ENCODE results near the gene ATP6AP2. TPM values are rescaled to one million over a fixed set of nuclear protein-coding genes. Genes with fewer than 3 reads are reported as not detected.

ATP6AP2 gene
- total RNA-seq, 2 donors from 2014 or later, result 84.1 to 118 TPM

DNA sequence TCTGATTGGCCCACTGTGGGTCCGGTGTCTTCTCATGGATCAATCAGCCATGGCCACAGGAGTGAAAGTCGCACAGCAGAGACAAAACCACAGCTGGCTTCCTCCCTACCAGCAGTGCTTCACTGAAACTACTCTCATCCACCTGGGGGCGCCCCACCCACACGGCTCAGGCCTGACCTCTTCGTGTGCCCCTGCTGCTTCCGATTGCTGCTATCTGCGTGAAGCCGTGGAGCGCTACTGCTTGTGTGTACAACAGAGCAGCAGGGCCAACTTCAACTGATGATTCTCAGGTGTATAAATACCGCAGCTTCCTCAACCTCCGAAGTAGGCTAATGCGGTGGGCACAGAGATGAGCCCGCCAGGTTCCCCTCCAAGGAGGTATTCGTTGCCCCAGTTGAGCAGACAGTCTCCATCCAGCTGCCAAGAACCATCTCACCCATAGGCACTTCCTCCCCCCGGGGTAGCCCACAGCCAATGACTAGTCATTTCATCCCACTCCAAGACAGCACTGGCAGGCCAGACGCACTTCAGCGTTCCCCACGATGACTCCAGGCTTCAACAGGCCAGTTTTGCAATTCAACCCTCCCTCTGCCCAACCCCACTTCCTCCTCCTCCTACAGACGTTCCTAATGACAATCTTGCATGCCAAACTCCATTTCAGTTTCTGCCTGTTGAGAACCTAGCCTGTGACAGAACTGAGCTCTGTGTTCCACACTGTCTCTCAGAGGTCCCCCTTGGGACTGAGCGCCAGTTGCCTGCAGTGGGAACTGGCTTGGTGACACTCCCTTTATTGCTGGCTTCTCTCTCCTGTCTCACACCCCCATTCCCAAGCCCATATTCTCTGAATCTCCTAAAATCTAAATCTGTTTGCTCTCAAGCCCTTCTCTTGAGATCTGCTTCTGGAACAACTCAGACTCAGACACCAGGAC, 41.3 kb upstream of the ATP6AP2 start:
- DNase-seq (ENCODE audit: low spot score), result peak; percentile 13
- no peaks in the 10 kb centered on the region for H3K36me3 ChIP-seq
- intact Hi-C loops (cut with DNase I), result no loop called here
- WGBS, result 50% methylated on average over 20 of the region's 20 CpGs
- TF ChIP-seq, protein P1, sequence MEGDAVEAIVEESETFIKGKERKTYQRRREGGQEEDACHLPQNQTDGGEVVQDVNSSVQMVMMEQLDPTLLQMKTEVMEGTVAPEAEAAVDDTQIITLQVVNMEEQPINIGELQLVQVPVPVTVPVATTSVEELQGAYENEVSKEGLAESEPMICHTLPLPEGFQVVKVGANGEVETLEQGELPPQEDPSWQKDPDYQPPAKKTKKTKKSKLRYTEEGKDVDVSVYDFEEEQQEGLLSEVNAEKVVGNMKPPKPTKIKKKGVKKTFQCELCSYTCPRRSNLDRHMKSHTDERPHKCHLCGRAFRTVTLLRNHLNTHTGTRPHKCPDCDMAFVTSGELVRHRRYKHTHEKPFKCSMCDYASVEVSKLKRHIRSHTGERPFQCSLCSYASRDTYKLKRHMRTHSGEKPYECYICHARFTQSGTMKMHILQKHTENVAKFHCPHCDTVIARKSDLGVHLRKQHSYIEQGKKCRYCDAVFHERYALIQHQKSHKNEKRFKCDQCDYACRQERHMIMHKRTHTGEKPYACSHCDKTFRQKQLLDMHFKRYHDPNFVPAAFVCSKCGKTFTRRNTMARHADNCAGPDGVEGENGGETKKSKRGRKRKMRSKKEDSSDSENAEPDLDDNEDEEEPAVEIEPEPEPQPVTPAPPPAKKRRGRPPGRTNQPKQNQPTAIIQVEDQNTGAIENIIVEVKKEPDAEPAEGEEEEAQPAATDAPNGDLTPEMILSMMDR (IDR thresholded peaks at IDR 0.05), result no peak
- TF ChIP-seq POLR2AphosphoS5 (IDR thresholded peaks at IDR 0.05), result no peak
- TF ChIP-seq POLR2A (IDR thresholded peaks at IDR 0.05), result no peak
- H3K4me1 ChIP-seq (replicated peaks), result no peaks in the 10 kb centered on the region
- H3K9me3 ChIP-seq, result no peaks in the 10 kb centered on the region
- H3K27ac ChIP-seq, result peak overlapping the region; percentile 54 to 72
- H3K4me3 ChIP-seq, result no peak overlapping the region
- H3K27me3 ChIP-seq (replicated peaks; ENCODE audit: insufficient read depth), result no peaks in the 10 kb centered on the region

DNA sequence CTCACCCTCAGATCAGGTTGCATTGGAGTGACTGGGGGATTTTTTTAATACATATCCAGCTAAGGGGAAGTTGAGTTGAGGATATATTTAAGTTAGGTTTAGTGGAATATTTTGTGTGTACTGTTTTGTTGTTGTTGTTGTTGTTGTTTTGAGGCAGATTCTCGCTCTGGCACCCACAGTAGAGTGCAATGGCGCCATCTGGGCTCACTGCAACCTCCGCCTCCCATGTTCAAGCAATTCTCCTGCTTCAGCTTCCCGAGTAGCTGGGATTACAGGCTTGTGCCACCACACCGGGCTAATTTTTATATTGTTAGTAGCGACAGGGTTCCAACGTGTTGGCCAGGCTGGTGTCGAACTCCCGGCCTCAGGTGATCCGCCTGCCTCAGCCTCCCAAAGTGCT, 38.6 kb upstream of the ATP6AP2 start:
- no peaks in the 10 kb centered on the region for H3K4me1 ChIP-seq (replicated peaks)
- no peak for DNase-seq (ENCODE audit: low spot score)
- intact Hi-C loops (cut with DNase I), result no loop called here
- no peaks in the 10 kb centered on the region for H3K9me3 ChIP-seq
- no peaks in the 10 kb centered on the region for H3K27me3 ChIP-seq (replicated peaks; ENCODE audit: insufficient read depth)
- H3K27ac ChIP-seq, result no peak overlapping the region
- no peak overlapping the region for H3K4me3 ChIP-seq
- no peaks in the 10 kb centered on the region for H3K36me3 ChIP-seq
- TF ChIP-seq, protein P1 (IDR thresholded peaks at IDR 0.05), result no peak
- TF ChIP-seq POLR2A (IDR thresholded peaks at IDR 0.05), result no peak
- TF ChIP-seq POLR2AphosphoS5 (IDR thresholded peaks at IDR 0.05), result no peak
- 92% methylated on average over 4 of the region's 10 CpGs for WGBS

DNA sequence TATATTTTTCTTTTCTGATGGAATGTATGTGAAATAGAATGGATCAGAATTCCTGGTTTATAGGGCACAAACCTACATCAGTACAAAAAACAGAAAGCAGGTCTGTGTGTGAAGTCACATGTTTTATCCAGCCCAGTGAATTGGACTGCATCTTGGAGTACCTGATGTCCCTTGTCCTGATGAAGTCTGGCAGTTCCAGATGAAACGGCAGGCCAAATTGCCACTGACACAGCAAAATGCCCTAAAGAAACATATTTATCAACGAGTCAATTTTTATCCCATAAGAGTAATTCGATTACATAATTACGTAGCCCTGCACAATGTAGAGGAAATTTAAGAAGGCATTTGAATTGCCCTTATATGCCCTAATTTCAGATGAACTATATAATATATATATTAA, 37.8 kb upstream of the ATP6AP2 start:
- Histone ChIP-seq H3K27me3 (replicated peaks; ENCODE audit: insufficient read depth) (no peaks in the 10 kb centered on the region), H3K4me3 (no peak overlapping the region), H3K27ac (no peak overlapping the region), H3K36me3 (no peaks in the 10 kb centered on the region), H3K9me3 (no peaks in the 10 kb centered on the region), H3K4me1 (replicated peaks) (no peaks in the 10 kb centered on the region)
- 79% methylated on average over 4 of the region's 4 CpGs for WGBS
- TF ChIP-seq, protein P1 (IDR thresholded peaks at IDR 0.05), result no peak
- TF ChIP-seq POLR2A (IDR thresholded peaks at IDR 0.05) (no peak), POLR2AphosphoS5 (IDR thresholded peaks at IDR 0.05) (no peak)
- intact Hi-C loops (cut with DNase I), result no loop called here
- no peak for DNase-seq (ENCODE audit: low spot score)

DNA sequence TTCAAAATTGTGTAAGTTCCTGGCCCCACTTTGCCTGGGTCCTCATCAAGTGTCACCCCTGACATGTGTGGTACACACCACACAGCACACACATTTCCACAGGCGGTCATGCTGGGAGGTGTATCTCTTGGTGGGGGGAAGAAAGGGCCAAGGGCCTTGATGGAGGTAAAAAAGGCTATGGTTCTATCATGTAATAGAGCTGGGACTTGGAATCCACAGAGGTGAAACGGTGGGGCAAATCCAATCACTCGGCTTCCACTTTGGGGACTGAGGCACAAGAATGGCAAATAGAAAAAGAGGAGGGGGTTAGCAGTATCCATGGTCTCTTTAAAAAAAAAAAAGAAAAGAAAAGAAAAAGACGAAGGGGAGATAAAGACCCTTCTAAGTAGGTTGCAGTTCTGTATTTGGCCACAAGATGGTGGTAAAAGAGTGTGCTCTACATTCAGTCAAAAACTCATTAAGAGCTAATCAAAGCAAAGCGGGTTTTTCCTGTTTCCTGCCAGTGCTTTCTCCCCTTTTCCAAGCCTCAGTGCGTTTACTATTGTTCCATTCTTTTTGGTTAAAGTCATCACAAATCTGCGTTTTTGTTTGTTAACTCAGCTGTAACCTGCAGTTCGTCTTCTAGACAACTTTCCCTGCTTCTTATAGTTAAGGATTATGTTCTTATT, 37.0 kb upstream of the ATP6AP2 start:
- intact Hi-C loops (cut with DNase I), result no loop called here
- H3K9me3 ChIP-seq, result no peaks in the 10 kb centered on the region
- H3K4me3 ChIP-seq, result no peak overlapping the region
- H3K27me3 ChIP-seq (replicated peaks; ENCODE audit: insufficient read depth), result no peaks in the 10 kb centered on the region
- 6% methylated on average over 8 of the region's 8 CpGs for WGBS
- no peaks in the 10 kb centered on the region for H3K4me1 ChIP-seq (replicated peaks)
- peak; percentile 56 for DNase-seq (ENCODE audit: low spot score)
- no peaks in the 10 kb centered on the region for H3K36me3 ChIP-seq
- peak overlapping the region; percentile 71 to 77 for H3K27ac ChIP-seq
- TF ChIP-seq POLR2A (IDR thresholded peaks at IDR 0.05) (no peak), POLR2AphosphoS5 (IDR thresholded peaks at IDR 0.05) (peak; percentile 71)
- TF ChIP-seq, protein P1 (IDR thresholded peaks at IDR 0.05), result peak; percentile 66 to 84 (median 76)
